ENCODE measurements around the gene KDM5B. TPM values are rescaled to one million over a fixed set of nuclear protein-coding genes. Genes with fewer than 3 reads are reported as not detected.
"Not testable (repeated sequence)": the region's sequence is repeated elsewhere in the genome, so short reads cannot be mapped to it uniquely, and the experiment has no call there.

Gene KDM5B
- total and polyA plus RNA-seq, 2 experiments from 2014 or later, result 175 to 202 TPM

DNA sequence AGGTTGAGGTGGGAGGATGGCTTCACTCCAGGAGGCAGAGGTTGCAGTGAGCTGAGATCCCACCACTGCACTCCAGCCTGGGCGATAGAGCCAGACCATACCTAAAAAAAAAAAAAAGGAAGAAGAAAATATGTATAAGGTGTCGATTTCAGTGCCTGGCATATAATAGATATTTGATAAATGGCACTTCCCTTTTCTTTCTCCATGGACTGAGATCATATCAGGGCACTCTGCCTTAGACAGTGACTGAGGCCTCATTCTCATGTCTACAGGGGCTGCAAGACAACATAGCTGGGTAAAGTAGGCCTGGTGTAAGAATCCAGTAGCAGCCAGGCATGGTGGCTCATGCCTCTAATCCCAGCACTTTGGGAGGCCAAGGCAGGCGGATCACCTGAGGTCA lies 23.7 kb upstream of the KDM5B start:
- Histone ChIP-seq H3K27me3 (ENCODE audit: insufficient read depth) (no peaks in the 10 kb centered on the region), H3K9me2 (ENCODE audit: insufficient read depth) (no peaks in the 10 kb centered on the region; the same call in 1 of the 2 replicates), H3K27ac (ENCODE audit: low read depth) (no peak overlapping the region), H3K36me3 (ENCODE audit: insufficient read depth) (no peaks in the 10 kb centered on the region), H2AFZ (no peak overlapping the region), H3K4me3 (no peak overlapping the region), H4K20me1 (replicated peaks; ENCODE audit: insufficient read depth) (no peaks in the 10 kb centered on the region), H3K4me1 (ENCODE audit: insufficient read depth) (peaks cover 4% of the 10 kb centered on the region; the same call in 1 of the 2 replicates), H3F3A (replicated peaks; ENCODE audit: low read depth) (no peaks in the 10 kb centered on the region), H3K79me2 (replicated peaks; ENCODE audit: insufficient read depth) (no peaks in the 10 kb centered on the region), H3K4me2 (no peak overlapping the region)
- Mint-ChIP-seq H3K4me1 (peaks cover 17% of the 10 kb centered on the region), H3K27me3 (ENCODE audit: insufficient read depth, low read depth, poor library complexity) (peaks cover 7% of the 10 kb centered on the region), H3K36me3 (ENCODE audit: low read depth) (no peaks in the 10 kb centered on the region), H3K4me3 (no peak overlapping the region), H3K27ac (no peak overlapping the region), H3K9me3 (no peaks in the 10 kb centered on the region)
- no peak for DNase-seq (ENCODE audit: low spot score)
- no peak for TF ChIP-seq EZH2phosphoT487 (IDR thresholded peaks at IDR 0.05; ENCODE audit: unreplicated experiment)
- TF ChIP-seq, protein P1, sequence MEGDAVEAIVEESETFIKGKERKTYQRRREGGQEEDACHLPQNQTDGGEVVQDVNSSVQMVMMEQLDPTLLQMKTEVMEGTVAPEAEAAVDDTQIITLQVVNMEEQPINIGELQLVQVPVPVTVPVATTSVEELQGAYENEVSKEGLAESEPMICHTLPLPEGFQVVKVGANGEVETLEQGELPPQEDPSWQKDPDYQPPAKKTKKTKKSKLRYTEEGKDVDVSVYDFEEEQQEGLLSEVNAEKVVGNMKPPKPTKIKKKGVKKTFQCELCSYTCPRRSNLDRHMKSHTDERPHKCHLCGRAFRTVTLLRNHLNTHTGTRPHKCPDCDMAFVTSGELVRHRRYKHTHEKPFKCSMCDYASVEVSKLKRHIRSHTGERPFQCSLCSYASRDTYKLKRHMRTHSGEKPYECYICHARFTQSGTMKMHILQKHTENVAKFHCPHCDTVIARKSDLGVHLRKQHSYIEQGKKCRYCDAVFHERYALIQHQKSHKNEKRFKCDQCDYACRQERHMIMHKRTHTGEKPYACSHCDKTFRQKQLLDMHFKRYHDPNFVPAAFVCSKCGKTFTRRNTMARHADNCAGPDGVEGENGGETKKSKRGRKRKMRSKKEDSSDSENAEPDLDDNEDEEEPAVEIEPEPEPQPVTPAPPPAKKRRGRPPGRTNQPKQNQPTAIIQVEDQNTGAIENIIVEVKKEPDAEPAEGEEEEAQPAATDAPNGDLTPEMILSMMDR (conservative IDR thresholded peaks at IDR 0.05; ENCODE audit: low read depth in 2 of 2), result no peak
- TF ChIP-seq ZNF331 (CRISPR knock-in tag; IDR thresholded peaks at IDR 0.05; ENCODE audit: low read depth), result no peak
- TF ChIP-seq, protein P2, sequence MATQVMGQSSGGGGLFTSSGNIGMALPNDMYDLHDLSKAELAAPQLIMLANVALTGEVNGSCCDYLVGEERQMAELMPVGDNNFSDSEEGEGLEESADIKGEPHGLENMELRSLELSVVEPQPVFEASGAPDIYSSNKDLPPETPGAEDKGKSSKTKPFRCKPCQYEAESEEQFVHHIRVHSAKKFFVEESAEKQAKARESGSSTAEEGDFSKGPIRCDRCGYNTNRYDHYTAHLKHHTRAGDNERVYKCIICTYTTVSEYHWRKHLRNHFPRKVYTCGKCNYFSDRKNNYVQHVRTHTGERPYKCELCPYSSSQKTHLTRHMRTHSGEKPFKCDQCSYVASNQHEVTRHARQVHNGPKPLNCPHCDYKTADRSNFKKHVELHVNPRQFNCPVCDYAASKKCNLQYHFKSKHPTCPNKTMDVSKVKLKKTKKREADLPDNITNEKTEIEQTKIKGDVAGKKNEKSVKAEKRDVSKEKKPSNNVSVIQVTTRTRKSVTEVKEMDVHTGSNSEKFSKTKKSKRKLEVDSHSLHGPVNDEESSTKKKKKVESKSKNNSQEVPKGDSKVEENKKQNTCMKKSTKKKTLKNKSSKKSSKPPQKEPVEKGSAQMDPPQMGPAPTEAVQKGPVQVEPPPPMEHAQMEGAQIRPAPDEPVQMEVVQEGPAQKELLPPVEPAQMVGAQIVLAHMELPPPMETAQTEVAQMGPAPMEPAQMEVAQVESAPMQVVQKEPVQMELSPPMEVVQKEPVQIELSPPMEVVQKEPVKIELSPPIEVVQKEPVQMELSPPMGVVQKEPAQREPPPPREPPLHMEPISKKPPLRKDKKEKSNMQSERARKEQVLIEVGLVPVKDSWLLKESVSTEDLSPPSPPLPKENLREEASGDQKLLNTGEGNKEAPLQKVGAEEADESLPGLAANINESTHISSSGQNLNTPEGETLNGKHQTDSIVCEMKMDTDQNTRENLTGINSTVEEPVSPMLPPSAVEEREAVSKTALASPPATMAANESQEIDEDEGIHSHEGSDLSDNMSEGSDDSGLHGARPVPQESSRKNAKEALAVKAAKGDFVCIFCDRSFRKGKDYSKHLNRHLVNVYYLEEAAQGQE (IDR thresholded peaks at IDR 0.05; ENCODE audit: unreplicated experiment), result no peak
- no peak for TF ChIP-seq POLR2AphosphoS5 (IDR thresholded peaks at IDR 0.05; ENCODE audit: low read depth)
- TF ChIP-seq JUNB (IDR thresholded peaks at IDR 0.05; ENCODE audit: unreplicated experiment), result no peak
- no peak for TF ChIP-seq ZNF114 (CRISPR knock-in tag; IDR thresholded peaks at IDR 0.05)
- TF ChIP-seq, protein P3, sequence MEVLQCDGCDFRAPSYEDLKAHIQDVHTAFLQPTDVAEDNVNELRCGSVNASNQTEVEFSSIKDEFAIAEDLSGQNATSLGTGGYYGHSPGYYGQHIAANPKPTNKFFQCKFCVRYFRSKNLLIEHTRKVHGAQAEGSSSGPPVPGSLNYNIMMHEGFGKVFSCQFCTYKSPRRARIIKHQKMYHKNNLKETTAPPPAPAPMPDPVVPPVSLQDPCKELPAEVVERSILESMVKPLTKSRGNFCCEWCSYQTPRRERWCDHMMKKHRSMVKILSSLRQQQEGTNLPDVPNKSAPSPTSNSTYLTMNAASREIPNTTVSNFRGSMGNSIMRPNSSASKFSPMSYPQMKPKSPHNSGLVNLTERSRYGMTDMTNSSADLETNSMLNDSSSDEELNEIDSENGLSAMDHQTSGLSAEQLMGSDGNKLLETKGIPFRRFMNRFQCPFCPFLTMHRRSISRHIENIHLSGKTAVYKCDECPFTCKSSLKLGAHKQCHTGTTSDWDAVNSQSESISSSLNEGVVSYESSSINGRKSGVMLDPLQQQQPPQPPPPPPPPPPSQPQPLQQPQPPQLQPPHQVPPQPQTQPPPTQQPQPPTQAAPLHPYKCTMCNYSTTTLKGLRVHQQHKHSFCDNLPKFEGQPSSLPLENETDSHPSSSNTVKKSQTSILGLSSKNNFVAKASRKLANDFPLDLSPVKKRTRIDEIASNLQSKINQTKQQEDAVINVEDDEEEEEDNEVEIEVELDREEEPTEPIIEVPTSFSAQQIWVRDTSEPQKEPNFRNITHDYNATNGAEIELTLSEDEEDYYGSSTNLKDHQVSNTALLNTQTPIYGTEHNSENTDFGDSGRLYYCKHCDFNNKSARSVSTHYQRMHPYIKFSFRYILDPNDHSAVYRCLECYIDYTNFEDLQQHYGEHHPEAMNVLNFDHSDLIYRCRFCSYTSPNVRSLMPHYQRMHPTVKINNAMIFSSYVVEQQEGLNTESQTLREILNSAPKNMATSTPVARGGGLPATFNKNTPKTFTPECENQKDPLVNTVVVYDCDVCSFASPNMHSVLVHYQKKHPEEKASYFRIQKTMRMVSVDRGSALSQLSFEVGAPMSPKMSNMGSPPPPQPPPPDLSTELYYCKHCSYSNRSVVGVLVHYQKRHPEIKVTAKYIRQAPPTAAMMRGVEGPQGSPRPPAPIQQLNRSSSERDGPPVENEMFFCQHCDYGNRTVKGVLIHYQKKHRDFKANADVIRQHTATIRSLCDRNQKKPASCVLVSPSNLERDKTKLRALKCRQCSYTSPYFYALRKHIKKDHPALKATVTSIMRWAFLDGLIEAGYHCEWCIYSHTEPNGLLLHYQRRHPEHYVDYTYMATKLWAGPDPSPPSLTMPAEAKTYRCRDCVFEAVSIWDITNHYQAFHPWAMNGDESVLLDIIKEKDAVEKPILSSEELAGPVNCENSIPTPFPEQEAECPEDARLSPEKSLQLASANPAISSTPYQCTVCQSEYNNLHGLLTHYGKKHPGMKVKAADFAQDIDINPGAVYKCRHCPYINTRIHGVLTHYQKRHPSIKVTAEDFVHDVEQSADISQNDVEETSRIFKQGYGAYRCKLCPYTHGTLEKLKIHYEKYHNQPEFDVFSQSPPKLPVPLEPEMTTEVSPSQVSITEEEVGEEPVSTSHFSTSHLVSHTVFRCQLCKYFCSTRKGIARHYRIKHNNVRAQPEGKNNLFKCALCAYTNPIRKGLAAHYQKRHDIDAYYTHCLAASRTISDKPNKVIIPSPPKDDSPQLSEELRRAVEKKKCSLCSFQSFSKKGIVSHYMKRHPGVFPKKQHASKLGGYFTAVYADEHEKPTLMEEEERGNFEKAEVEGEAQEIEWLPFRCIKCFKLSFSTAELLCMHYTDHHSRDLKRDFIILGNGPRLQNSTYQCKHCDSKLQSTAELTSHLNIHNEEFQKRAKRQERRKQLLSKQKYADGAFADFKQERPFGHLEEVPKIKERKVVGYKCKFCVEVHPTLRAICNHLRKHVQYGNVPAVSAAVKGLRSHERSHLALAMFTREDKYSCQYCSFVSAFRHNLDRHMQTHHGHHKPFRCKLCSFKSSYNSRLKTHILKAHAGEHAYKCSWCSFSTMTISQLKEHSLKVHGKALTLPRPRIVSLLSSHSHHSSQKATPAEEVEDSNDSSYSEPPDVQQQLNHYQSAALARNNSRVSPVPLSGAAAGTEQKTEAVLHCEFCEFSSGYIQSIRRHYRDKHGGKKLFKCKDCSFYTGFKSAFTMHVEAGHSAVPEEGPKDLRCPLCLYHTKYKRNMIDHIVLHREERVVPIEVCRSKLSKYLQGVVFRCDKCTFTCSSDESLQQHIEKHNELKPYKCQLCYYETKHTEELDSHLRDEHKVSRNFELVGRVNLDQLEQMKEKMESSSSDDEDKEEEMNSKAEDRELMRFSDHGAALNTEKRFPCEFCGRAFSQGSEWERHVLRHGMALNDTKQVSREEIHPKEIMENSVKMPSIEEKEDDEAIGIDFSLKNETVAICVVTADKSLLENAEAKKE (CRISPR knock-in tag; IDR thresholded peaks at IDR 0.05), result no peak
- TF ChIP-seq EZH2 (IDR thresholded peaks at IDR 0.05; ENCODE audit: low read depth, unreplicated experiment), result no peak
- TF ChIP-seq NANOG (IDR thresholded peaks at IDR 0.05; ENCODE audit: borderline replicate concordance), result no peak
- no peak for TF ChIP-seq ETS1 (IDR thresholded peaks at IDR 0.05)
- ATAC-seq, result no peak

DNA sequence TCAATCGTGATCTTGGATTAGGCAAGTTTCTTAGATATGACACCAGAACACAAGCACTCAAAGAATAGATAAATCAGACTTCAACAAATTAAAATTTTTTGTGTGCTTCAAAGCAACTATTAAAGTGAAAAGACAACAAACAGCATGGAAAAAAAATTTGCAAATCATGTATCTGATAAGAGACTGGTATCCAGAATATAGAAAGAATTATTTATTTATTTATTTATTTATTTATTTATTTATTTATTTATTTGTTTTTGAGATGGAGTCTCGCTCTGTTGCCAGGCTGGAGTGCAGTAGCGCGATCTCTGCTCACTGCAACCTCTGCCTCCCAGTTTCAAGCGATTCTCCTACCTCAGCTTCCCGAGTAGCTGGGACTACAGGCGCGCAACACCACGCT lies 21.0 kb upstream of the KDM5B start:
- not testable (repeated sequence) for H3K4me1 Mint-ChIP-seq; H3K27ac Mint-ChIP-seq; H3K36me3 Mint-ChIP-seq (ENCODE audit: low read depth); H3K9me2 ChIP-seq (ENCODE audit: insufficient read depth); H3K27me3 ChIP-seq (ENCODE audit: insufficient read depth); H3K4me1 ChIP-seq (ENCODE audit: insufficient read depth); H3K4me2 ChIP-seq; H4K20me1 ChIP-seq (replicated peaks; ENCODE audit: insufficient read depth); H3K4me3 ChIP-seq; H3F3A ChIP-seq (replicated peaks; ENCODE audit: low read depth); DNase-seq (ENCODE audit: low spot score); ATAC-seq; H3K27ac ChIP-seq (ENCODE audit: low read depth); H3K9me3 Mint-ChIP-seq; H3K79me2 ChIP-seq (replicated peaks; ENCODE audit: insufficient read depth); H3K36me3 ChIP-seq (ENCODE audit: insufficient read depth); H3K4me3 Mint-ChIP-seq; H2AFZ ChIP-seq
- peaks cover 11% of the 10 kb centered on the region for H3K27me3 Mint-ChIP-seq (ENCODE audit: insufficient read depth, low read depth, poor library complexity)
